HG02588 (cell line): ENCODE measurements around the gene ALS2CL.

Experiments used
- ATAC-seq: cut with Tn5 transposase; IDR thresholded peaks from one replicate; pipeline ENCODE4 v1.9.1; 2021; ENCODE audit warnings: mild to moderate bottlenecking, moderate library complexity; ENCODE audit not compliant: unreplicated experiment

ALS2CL gene

DNA sequence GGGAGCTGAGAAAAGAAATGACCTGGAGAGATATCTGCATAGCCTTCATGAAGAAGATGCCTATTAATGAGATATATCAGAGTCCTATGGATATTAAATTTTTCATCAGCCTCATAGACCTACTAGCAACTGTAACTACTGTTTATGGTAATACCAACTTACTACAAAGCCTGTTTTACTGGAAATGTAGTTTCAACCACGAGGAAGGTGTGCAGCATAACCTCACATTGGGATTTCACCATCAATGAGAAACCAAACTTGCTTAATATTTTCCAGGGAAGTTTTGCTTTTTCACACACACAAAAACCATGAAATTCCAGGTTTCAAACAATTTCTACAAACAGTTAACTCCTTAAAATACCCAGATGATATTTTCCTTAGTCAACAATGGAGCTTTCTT lies 49.8 kb downstream of the ALS2CL start:
- no peak for ATAC-seq

DNA sequence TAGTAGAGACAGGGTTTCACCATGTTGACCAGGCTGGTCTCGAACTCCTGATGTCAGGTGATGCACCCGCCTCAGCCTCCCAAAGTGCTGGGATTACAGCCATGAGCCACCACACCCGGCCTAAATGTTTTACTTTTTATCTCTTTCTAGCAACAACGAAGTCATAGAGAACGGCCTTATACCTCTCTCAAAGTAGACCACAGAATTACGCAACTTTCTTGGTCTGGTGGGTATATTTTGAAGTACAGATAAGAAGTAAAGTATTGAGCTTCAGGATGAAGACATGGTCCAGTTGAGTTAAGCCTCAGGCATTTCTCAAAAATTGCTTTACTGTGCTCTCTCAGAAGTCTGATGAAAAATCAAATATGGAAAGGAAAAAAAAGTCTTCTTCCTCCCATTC lies 50.5 kb downstream of the ALS2CL start:
- ATAC-seq = no peak

DNA sequence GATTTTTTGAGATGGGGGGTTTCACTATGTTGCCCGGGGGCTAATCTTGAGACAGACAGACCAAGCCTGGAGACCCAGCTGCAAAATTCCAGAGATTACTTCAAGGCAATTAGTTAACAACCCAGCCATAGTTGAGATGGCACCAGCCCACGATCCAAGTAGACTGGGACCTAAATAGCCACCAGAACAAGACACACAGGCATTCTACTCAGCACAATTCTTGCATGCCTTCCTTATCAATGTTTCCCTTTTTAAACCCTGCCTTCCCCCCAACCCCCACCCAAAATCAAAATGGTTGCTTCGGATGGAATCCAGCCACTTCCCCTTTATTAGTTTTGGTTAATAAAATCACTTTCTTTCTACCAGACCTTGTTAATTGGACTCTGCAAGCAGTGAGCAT lies 52.6 kb downstream of the ALS2CL start:
- no peak for ATAC-seq

DNA sequence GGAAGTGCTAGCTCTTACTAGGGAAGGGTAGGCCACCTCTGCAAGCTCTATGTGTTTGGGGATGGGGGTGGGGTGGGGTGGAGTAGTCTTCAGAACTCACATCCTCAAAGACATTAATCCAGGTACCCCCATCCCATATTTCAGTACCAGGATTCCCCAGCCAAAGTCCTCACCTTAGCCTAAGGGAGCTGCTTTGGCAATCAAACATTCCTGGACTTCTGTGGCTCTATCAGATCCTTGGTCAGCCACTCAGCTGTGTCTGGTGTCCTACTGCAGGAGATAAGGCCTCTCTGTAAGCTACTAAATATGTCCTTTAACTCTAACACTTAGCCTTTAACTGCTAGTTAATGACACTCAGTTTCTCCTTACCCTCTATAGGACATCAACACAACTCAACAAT lies 54.3 kb downstream of the ALS2CL start:
- ATAC-seq = no peak

DNA sequence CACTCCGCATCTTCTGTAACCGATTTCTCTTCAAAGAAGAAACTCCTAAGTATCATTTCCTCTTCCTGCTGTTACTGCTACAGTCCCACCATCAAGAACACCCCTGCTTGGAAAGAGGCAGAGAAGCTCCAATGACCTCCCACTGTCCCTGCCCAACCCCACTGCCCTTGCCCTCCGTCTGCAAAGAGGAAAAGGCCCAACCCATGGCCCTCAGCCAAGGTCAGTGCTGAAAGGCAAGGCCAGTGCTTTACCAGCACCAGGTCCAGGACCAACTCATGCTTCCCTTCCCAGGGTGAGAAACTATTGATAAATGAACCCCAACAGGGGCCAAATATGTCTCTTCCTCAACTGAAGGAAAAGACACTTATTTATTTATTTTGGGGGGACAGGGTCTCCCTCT lies 58.6 kb downstream of the ALS2CL start:
- ATAC-seq = no peak

DNA sequence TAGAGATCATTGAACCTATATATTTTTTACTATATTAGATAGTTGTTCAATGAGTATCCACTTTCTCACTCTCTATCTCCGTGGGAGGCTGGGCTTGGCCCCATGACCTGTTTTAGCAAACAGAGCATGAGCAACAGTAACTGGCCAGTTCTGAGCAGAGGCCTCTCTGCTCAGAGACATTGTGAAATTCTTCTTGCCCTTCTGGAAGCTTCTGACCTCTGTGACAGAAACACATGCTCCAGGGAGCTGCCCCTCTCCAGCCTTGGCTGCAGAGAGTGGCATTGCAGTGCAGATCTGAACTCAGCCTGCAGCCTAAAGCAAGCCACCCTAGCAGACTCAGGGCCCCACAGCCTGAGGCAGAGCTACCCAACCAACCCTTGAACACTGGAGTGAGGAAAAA lies 60.7 kb downstream of the ALS2CL start:
- ATAC-seq = no peak

DNA sequence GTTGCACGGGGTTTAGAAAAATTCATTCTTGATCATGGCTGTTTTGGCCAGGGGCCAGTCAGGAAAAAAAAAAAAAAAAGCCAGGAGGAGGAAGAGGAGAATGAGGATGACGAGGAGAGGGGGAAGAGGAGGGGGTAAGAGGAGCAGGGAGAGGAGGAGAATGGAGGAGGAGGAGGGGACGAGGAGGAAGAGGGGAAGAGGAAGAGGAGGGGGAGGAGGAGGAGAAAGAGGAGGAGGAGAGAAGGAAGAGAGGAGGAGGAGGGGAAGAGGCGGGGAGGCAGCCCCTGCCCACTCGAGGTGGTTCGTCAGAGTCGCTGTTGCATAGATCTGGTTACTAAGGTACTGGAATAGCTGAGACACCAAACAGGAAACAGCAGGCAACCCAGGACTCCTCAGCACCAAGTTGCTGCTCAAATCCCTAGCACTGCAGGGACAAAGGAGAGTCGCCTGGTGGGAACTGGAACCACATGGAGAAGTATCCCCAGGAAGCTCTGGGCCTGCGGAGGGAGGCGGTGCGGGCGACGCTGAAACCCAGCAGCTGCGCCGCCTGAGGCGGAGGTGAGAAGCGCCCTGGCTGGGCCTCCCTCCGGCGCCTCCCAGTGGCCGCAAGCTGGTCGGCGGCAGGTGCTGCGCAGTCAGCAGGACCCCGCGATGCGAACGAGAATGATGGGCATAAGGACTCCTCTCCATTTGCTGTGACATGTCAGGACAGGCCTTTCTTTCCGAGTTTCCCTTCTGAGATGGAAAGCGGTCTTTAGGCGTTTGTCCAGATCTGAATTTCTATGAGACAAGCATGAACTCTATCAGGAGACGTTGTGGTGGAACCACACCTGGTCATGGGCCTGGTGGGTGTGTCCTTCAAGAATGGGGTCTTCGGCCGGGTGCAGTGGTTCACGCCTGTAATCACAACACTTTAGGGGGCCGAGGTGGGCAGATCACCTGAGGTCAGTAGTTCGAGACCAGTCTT lies 63.6 kb downstream of the ALS2CL start:
- peak; percentile 82 for ATAC-seq

DNA sequence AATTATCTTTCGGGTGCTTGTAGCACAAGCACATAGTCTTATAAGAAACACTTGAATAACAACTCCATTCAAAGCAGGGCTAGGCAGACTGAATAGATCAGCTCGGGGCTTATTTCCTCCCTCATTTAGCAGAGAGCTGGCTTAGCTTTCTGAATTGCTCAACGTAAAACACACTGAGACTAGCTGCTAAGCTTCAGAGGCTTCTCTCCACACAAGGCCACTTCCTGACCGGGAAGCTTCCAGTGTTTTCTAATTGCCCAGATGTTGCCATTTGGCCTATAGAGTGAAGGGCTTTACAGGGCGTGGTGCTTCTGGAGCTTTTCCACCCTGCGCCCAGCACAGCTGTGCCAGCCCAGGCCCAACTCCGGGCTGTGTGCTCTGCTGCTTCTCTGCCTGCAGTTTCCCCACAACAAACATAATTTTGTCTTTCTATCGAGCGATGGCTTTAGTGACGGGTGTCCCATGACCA lies 64.5 kb downstream of the ALS2CL start:
- no peak for ATAC-seq

DNA sequence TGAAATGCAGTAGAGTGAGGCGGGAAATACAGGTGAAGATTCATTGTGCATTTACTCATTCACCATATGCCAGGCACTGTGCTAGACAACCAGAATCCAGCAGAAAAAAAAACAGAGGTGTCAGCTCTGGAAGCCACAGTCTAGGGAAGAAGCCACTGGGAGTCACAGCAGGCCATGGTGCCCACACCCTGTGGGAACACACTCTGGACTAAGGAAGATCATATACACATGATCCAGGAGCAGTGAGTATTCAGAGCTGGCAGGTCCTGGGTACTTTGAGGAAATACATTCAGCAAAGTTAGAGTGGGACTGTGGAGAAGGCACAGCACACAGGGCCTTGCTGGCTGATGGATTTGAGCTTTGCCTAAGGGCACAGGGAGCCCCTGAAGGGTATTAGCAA lies 66.4 kb downstream of the ALS2CL start:
- no peak for ATAC-seq

DNA sequence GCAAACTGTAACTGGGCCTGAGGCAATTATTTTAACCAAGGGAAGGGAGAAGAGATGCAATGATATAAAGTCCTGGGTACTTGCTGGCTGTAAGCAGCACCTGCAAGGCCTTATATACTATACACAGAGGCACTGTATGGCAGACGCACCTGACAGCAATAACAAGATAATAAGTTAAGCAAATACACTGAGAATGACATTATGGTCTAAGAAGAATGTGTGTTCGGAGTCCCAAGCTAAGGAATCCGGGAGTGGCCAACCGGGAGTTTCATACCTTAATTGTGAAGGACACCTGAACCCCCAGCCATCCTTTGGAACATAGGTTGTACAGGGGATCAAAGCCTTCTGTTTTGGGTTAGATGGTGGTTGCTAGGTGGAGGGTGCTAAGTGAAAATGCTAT lies 67.4 kb downstream of the ALS2CL start:
- ATAC-seq = no peak

DNA sequence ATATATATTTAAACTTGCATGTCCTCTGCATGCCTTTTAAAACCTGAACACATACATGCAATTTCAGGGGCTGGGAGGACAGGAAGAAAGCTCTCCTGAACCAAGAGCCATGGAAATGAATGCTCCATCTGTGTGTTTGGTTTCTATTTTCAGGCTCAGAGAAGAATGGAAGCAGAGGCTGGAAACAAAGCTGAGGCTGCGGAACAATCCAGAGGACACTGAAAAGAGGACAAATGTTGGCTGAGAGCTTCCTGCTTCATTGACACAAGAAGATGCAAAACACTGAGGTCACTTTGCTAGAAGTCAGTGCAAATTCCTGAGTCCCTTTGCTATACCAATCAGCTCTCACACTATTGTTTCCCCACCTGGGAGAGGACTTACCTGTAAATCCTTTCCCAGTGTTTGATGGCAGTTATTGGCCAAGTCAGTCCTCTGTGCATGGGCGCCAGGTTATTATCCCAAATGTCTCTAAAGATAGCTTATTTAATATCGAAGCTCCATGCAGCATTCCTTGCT lies 68.4 kb downstream of the ALS2CL start:
- no peak for ATAC-seq

DNA sequence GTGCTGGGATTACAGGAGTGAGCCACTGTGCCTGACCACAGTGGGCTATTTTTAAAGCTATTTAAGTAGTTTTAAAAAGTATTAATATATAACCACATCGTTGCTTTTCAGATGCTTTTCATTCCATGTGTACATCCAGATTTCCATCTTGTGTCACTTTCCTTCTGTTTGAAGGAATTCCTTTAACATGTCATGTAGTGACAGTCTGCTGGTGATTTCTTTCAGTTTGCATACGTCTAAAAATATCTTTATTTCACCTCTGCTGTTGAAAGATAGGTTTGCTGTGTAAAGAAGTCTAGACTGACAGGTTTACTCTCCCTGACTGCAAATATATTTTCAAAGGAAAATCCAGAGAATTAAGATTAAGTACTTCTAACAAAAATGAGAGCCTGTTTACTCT lies 68.9 kb downstream of the ALS2CL start:
- no peak for ATAC-seq

DNA sequence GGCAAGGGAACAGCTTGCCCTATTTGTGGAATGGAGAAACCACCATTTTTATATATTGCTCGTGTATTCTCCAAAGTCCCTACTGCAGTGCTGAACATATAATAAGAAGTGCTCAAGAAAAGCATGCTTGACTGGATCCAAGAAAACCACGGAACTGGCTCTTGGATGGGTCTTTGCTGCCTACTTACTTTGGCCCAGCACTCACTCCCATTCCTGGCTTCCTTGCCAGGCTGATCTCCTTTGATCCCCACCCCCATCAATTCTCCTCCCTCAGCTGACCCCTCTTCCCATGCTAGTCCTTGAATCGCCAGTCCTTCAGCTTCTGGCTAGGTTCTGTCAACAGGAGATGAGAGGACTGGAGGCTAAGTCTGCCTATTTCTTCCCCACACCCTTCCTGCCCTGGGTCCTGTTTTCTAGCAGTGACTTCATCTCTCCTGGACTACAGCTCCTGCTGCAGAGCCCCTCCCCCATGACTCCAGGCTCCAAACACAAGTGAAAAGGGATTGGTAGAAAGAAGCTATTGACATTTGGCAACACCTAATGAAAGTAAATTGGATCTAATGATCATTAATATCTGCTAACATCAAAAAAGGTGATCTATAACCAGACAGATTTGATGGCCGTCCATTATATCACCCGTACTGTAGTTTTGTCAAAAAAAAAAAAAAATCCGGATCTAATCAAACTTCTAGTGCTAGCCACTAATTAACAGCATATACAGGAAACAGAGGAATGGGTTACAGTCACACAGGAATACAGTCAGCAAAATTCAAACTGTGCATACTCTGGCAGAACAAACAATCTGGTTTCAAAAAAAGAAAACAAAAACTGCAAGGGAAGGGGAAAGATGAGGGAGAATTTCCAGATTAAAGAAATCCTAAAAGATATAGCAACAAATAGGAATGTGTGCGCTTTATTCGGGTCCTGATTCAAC lies 73.4 kb downstream of the ALS2CL start:
- ATAC-seq = no peak
